Stomach smooth muscle (tissue), 2 donors: ENCODE results near the gene TSPAN14.
"Not testable (repeated sequence)": the region's sequence is repeated elsewhere in the genome, so short reads cannot be mapped to it uniquely, and the experiment has no call there.

Experiments used
- H3K27ac ChIP-seq: one replicate; pipeline ENCODE4 v1.7.0; 2013; ENCODE audit warnings: mild to moderate bottlenecking, low read length, inconsistent platforms
- H3K27me3 ChIP-seq, 2 donors: one replicate each; pipeline ENCODE4 v1.7.0; 2013; ENCODE audit warnings: low read length in 2 of 2; ENCODE audit not compliant: insufficient read depth in 2 of 2, control insufficient read depth in 1 of 2
- H3K36me3 ChIP-seq, 2 donors: one replicate each; pipeline ENCODE4 v1.7.0; 2013; ENCODE audit warnings: low read length in 2 of 2; ENCODE audit not compliant: control insufficient read depth in 2 of 2, insufficient read depth in 2 of 2
- H3K4me1 ChIP-seq: one replicate; pipeline ENCODE4 v1.7.0; 2013; ENCODE audit warnings: low read length; ENCODE audit not compliant: control insufficient read depth, insufficient read depth
- H3K4me3 ChIP-seq, 2 donors: one replicate each; pipeline ENCODE4 v1.7.0; 2013; ENCODE audit warnings: low read length in 2 of 2
- H3K9ac ChIP-seq, 2 donors: one replicate each; pipeline ENCODE4 v1.7.0; 2013; ENCODE audit warnings: low read length in 2 of 2, mild to moderate bottlenecking in 1 of 2
- H3K9me3 ChIP-seq, 2 donors: one replicate each; pipeline ENCODE4 v1.7.0; 2013; ENCODE audit warnings: low read length in 2 of 2; ENCODE audit not compliant: control insufficient read depth in 2 of 2
- donor health status: healthy.
- donor health status: Pancreatic carcinoma.

The TSPAN14 gene

GRCh38 chr10:80472234-80473095 lies 18.4 kb downstream of the TSPAN14 start:
- H3K4me1 ChIP-seq = peaks cover 25% of the 10 kb centered on the region

GRCh38 chr10:80473096-80473657 lies 19.1 kb downstream of the TSPAN14 start:
- peaks cover 21% of the 10 kb centered on the region for H3K4me1 ChIP-seq
- no peak overlapping the region for H3K4me3 ChIP-seq
- H3K9me3 ChIP-seq = no peaks in the 10 kb centered on the region
- H3K9ac ChIP-seq = no peak overlapping the region
- H3K27me3 ChIP-seq = no peaks in the 10 kb centered on the region
- peaks cover 0 to 8% of the 10 kb centered on the region in 2 donors for H3K36me3 ChIP-seq
- H3K27ac ChIP-seq = no peak overlapping the region

More at GRCh38 chr10:80472234-80473095, 18.4 kb downstream of the TSPAN14 start:
- Histone ChIP-seq H3K4me3 (no peak overlapping the region), H3K36me3 (peaks cover 0 to 8% of the 10 kb centered on the region in 2 donors), H3K9me3 (no peaks in the 10 kb centered on the region), H3K9ac (no peak overlapping the region), H3K27me3 (no peaks in the 10 kb centered on the region), H3K27ac (no peak overlapping the region)

GRCh38 chr10:80473692-80474596 lies 19.8 kb downstream of the TSPAN14 start:
- Histone ChIP-seq H3K9ac (no peak overlapping the region), H3K36me3 (peaks cover 0 to 8% of the 10 kb centered on the region in 2 donors), H3K27me3 (no peaks in the 10 kb centered on the region), H3K4me3 (no peak overlapping the region), H3K4me1 (peaks cover 20% of the 10 kb centered on the region), H3K9me3 (no peaks in the 10 kb centered on the region), H3K27ac (no peak overlapping the region)

GRCh38 chr10:80474597-80474910 lies 20.4 kb downstream of the TSPAN14 start:
- peaks cover 0 to 8% of the 10 kb centered on the region in 2 donors for H3K36me3 ChIP-seq
- no peak overlapping the region for H3K4me3 ChIP-seq
- H3K27ac ChIP-seq = no peak overlapping the region

GRCh38 chr10:80474941-80475340 lies 20.8 kb downstream of the TSPAN14 start:
- H3K9ac ChIP-seq = no peak overlapping the region
- peaks cover 0 to 8% of the 10 kb centered on the region in 2 donors for H3K36me3 ChIP-seq
- H3K4me1 ChIP-seq = peaks cover 20% of the 10 kb centered on the region
- no peaks in the 10 kb centered on the region for H3K9me3 ChIP-seq
- no peak overlapping the region for H3K27ac ChIP-seq
- H3K27me3 ChIP-seq = no peaks in the 10 kb centered on the region
- no peak overlapping the region for H3K4me3 ChIP-seq

More at GRCh38 chr10:80474597-80474910, 20.4 kb downstream of the TSPAN14 start:
- Histone ChIP-seq H3K4me1 (peaks cover 20% of the 10 kb centered on the region), H3K9ac (no peak overlapping the region), H3K9me3 (no peaks in the 10 kb centered on the region), H3K27me3 (no peaks in the 10 kb centered on the region)

GRCh38 chr10:80475641-80476040 lies 21.5 kb downstream of the TSPAN14 start:
- H3K4me1 ChIP-seq = peaks cover 18% of the 10 kb centered on the region
- H3K27me3 ChIP-seq, H3K27ac ChIP-seq, H3K9me3 ChIP-seq, H3K9ac ChIP-seq, H3K4me3 ChIP-seq, H3K36me3 ChIP-seq: not testable (repeated sequence)

- H3K9me3 ChIP-seq = no peaks in the 10 kb centered on the region
- peaks cover 15% of the 10 kb centered on the region for H3K4me1 ChIP-seq
- H3K27ac ChIP-seq = no peak overlapping the region
- no peak overlapping the region for H3K9ac ChIP-seq
- H3K27me3 ChIP-seq = no peaks in the 10 kb centered on the region
- H3K36me3 ChIP-seq = no peaks in the 10 kb centered on the region
- H3K4me3 ChIP-seq = no peak overlapping the region
These were observed 22.6 kb downstream of the TSPAN14 start for GRCh38 chr10:80476685-80477084.

- no peak overlapping the region for H3K9ac ChIP-seq
- H3K4me1 ChIP-seq = peaks cover 13% of the 10 kb centered on the region
- H3K4me3 ChIP-seq = no peak overlapping the region
- H3K9me3 ChIP-seq = no peaks in the 10 kb centered on the region
- H3K27me3 ChIP-seq = no peaks in the 10 kb centered on the region
- H3K36me3 ChIP-seq = no peaks in the 10 kb centered on the region
- no peak overlapping the region for H3K27ac ChIP-seq
These were observed 23.7 kb downstream of the TSPAN14 start for GRCh38 chr10:80477813-80478212.

- H3K4me1 ChIP-seq, H3K36me3 ChIP-seq, H3K27ac ChIP-seq, H3K9me3 ChIP-seq, H3K9ac ChIP-seq, H3K27me3 ChIP-seq, H3K4me3 ChIP-seq: not testable (repeated sequence)
These were observed 26.3 kb downstream of the TSPAN14 start for GRCh38 chr10:80480373-80480772.

- Histone ChIP-seq H3K4me1 (no peaks in the 10 kb centered on the region), H3K9ac (no peak overlapping the region), H3K9me3 (no peaks in the 10 kb centered on the region), H3K4me3 (no peak overlapping the region), H3K27me3 (no peaks in the 10 kb centered on the region), H3K36me3 (no peaks in the 10 kb centered on the region), H3K27ac (no peak overlapping the region)
These were observed 26.7 kb downstream of the TSPAN14 start for GRCh38 chr10:80480852-80481251.
